ENCODE results near the gene TNK1.

DNA sequence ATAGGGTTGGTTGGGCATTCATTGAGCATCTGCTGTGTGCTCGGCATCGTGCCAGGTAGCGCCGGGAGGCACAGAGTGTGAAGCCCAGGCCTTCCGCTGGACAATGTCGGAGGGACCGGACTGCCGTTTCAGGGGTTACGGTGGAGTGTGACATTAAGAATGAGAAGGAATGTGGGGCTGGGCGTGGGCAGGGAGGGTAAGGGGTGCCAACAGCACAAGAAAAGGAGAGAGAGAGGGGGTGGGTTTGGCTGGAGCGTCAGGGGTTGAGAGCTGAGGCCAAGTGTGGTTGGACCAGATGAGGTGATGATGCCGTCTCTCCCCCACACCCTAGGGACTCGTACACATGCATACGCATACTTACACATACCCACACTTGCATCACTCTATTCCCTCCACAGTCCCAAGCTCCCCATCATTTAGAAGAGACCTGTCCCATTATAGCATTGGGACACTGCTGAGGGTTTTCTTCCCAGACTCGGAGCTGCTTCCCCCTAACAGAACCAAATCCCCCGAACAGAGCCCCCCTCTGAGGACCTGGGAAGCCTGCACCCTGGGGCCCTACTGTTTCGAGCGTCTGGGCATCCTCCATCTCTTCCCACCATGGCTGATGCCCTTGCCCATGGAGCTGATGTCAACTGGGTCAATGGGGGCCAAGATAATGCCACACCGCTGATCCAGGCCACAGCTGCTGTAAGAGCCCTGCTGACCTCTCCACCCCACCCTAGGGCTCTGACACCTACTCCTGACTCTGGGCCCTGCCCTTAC lies 32.2 kb upstream of the TNK1 start:
- TF ChIP-seq, protein P1, sequence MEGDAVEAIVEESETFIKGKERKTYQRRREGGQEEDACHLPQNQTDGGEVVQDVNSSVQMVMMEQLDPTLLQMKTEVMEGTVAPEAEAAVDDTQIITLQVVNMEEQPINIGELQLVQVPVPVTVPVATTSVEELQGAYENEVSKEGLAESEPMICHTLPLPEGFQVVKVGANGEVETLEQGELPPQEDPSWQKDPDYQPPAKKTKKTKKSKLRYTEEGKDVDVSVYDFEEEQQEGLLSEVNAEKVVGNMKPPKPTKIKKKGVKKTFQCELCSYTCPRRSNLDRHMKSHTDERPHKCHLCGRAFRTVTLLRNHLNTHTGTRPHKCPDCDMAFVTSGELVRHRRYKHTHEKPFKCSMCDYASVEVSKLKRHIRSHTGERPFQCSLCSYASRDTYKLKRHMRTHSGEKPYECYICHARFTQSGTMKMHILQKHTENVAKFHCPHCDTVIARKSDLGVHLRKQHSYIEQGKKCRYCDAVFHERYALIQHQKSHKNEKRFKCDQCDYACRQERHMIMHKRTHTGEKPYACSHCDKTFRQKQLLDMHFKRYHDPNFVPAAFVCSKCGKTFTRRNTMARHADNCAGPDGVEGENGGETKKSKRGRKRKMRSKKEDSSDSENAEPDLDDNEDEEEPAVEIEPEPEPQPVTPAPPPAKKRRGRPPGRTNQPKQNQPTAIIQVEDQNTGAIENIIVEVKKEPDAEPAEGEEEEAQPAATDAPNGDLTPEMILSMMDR (IDR thresholded peaks at IDR 0.05; ENCODE audit: poor library complexity, severe bottlenecking) = no peak
- TF ChIP-seq RAD21 (conservative IDR thresholded peaks at IDR 0.05) = no peak
- TF ChIP-seq EZH2 (IDR thresholded peaks at IDR 0.05; ENCODE audit: borderline replicate concordance, insufficient read depth, low read length, poor library complexity, severe bottlenecking) = no peak
- TF ChIP-seq, protein P2, sequence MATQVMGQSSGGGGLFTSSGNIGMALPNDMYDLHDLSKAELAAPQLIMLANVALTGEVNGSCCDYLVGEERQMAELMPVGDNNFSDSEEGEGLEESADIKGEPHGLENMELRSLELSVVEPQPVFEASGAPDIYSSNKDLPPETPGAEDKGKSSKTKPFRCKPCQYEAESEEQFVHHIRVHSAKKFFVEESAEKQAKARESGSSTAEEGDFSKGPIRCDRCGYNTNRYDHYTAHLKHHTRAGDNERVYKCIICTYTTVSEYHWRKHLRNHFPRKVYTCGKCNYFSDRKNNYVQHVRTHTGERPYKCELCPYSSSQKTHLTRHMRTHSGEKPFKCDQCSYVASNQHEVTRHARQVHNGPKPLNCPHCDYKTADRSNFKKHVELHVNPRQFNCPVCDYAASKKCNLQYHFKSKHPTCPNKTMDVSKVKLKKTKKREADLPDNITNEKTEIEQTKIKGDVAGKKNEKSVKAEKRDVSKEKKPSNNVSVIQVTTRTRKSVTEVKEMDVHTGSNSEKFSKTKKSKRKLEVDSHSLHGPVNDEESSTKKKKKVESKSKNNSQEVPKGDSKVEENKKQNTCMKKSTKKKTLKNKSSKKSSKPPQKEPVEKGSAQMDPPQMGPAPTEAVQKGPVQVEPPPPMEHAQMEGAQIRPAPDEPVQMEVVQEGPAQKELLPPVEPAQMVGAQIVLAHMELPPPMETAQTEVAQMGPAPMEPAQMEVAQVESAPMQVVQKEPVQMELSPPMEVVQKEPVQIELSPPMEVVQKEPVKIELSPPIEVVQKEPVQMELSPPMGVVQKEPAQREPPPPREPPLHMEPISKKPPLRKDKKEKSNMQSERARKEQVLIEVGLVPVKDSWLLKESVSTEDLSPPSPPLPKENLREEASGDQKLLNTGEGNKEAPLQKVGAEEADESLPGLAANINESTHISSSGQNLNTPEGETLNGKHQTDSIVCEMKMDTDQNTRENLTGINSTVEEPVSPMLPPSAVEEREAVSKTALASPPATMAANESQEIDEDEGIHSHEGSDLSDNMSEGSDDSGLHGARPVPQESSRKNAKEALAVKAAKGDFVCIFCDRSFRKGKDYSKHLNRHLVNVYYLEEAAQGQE (IDR thresholded peaks at IDR 0.05; ENCODE audit: borderline replicate concordance) = no peak
- no peak for TF ChIP-seq EP300 (conservative IDR thresholded peaks at IDR 0.05; ENCODE audit: poor library complexity, severe bottlenecking)
- no peak for TF ChIP-seq TAF1 (IDR thresholded peaks at IDR 0.05; ENCODE audit: low read depth)
- TF ChIP-seq POLR2AphosphoS5 (IDR thresholded peaks at IDR 0.05) = no peak
- TF ChIP-seq SMC3 (conservative IDR thresholded peaks at IDR 0.05; ENCODE audit: poor library complexity) = no peak

Measured in neural cell (in vitro differentiated cells).